Fibroblast of peridontal ligament (primary cell): Measurements from ENCODE around the gene CEP128.

ENCODE experiments used
- DNase-seq: peaks from one replicate; pipeline ENCODE4 v3.0.0-alpha.2; 2010; ENCODE audit errors: extremely low read depth

The CEP128 gene

GRCh38 chr14:80485764-80486163 lies 455.8 kb downstream of the CEP128 start:
- DNase-seq: no peak

DNA sequence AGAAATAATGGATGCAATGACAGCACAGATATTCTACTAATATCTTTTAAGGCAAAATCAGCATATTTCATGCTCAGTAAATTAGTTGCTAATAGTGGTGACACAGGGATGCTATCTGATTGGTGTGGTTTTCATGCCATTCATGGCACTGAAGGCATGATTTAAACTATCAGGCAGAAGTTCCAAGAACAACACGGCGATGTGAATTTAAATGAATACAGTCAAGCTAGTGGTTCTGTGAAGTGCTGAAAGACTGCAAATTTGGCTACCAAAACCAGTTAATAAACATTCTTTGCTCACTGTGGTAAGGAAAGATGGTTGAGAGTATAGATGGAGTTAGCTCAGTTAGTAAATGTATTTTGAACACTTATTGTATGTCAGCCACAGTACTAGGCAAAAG lies 458.2 kb downstream of the CEP128 start:
- no peak for DNase-seq

DNA sequence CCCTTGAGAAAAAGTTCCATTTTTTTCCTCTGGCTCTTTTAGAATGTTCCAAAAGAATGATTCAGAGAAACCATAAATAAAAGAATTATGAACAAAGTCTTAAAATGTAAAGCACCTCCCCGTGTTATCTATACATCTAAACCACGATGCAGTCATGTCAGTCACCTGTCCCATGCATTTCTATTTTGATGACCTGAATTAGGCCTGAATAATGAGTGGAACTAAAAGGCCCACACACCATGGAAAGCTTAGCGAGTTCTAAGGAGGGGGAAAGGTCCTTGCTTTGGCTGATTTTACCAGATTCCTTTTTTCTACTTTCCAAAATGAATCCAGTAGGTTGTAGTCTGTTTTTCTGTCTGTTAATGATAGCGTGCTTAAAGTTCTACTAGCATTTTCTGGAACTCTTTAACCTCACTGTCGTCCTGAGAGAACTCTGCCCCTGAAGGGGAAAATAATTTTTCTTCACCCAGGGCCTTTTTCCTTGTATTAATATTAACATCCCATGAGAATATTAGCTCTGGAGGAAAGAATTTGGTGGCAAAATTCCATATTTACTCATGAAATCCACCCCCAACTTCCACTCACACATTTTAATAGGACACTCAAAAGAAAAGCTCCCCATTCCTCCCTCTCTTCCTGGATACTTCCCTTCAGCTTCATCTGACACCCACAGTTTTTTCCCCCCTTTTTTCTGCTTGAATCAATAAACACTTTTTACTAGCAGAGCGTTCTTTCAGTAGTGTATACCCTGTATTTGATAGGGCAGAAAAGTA lies 464.0 kb downstream of the CEP128 start:
- DNase-seq: no peak

DNA sequence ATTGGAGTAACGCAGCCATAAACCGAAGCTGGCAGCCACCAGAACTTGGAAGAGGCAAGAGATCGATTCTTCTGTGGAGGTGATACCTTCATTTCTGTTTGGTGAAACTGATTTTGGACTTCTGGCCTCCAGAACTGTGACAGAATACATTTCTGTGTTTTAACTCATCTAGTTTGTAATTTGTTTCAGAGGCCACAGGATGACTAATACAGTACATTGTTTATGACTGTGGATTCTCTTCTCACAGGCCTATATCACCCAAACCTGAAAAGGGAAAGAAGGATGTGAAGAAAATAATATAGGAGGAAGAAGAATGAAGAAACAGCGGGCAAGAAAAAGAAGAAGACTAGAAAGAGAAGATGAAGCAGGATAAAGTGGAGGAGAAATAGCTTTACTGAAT lies 466.5 kb downstream of the CEP128 start:
- peak; percentile 63 for DNase-seq

- no peak for DNase-seq
Measured at GRCh38 chr14:80468331-80469122, 473.0 kb downstream of the CEP128 start.

DNA sequence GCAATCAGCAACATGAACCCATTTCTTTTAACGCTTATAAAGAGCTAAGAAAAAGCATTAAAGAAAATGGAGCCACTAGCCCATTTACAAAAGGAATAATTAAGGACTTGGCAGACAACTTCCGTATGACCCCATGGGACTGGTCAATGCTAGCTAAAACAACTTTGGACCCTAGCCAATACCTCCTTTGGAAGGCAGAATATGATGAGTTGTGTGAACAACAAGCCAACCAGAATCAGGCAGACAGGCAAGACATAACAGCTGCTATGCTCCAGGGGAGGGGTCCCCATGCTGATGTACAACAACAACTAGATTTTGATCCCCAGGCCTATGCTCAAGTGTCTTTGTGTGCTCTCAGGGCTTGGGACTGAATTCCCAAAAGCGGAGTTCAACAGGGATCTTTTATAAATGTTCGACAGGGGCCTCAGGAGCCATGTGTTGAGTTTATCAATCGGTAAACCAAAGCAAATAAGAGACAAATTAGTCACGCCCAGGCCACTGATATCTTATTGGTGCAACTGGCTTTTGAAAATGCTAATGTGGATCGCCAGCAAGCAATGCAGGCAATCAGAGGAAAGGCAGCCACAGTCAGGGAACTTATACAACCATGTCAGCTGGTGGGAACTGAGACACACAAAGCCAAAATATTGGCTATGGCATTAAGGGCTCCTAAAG lies 475.9 kb downstream of the CEP128 start:
- no peak for DNase-seq

DNA sequence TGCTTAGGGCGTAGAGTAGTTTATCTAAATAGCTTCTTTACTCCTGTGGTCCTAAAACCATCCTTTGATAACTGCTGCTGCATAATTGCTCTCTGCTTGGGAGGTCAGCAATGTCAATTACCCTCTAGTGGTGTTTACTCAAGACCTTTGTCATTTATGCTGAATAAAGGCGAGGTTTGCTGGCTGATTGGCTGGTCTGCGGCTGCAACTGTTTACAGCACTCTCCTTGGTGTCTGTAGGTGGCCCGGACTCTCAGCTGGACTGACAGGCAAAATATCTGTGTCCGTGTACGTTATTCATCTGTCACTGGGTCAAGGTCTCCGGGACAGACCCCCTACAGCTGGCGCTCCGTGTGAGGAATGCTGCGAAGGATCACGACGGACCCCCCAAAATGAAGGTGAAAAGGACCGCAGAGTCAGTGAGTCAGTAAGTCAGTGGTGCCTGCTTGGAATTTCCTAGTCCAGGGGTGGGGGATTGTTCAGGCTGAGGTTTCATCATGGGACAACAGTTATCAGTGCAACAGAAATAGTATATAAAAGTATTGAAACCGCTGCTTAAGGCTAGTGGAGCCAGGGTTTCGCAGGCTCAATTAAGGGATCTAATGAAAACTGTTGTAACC lies 476.9 kb downstream of the CEP128 start:
- no peak for DNase-seq

DNA sequence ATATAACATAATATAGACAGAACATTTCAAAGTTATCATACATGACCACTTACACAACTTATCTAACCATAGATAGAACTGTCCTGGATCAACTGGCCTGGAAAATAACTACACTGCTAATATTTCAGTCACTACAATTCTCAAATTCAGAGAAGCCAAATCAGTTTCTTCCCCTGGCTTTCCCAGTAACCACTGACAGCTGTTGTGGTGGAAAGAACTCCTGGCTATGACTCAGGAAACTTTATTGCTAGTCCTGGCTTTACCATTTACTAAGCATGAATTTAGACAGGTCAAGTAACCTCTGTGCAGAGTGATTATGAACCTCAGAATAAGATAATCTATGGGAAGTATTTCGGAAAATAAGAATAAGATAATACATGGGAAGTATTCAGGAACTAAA lies 485.3 kb downstream of the CEP128 start:
- DNase-seq: peak; percentile 65

DNA sequence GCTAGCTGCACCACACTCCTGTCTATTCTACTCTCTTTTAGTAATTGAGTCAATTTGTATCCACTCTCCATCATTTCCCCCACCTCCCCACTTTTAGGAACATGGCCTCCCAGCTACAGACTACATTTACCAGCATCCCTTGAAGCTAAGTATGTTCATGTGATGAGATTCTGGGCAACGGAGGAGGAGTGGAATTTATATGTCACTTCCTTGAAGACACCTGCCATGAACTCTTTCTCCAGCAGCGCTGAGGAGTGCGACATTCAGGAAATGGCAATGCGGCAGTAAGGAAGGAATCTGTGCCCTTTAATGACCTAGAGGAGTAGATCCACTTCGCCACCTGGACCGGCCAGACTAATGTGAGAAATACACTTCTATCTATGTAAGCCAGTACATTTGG lies 486.5 kb downstream of the CEP128 start:
- DNase-seq: no peak

GRCh38 chr14:80448267-80448666 lies 493.3 kb downstream of the CEP128 start:
- no peak for DNase-seq

DNA sequence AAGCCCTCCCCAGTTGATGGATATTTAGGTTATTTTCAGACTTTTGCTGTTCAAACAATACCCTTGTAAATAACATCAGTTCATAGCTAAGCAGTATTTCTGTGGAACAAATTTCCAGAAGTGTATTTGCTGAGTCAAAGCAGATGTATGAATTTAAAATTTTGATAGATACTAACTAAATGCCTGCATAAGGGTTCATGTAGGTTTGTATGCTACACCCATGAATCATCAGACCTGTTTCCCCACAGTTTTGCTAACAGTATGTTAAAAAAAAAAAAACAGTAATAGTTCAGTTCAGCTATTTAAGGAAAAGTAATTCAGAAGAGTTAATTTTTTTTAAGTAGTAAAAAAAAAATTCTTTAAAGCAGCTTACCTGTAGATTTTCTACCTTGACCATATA lies 494.1 kb downstream of the CEP128 start:
- no peak for DNase-seq
